SH-SY5Y (cell line): ENCODE measurements around the gene PSEN2.

ENCODE experiments used
- GATA2 ChIP-seq: IDR thresholded peaks from 2 replicates; pipeline ENCODE4 v1.6.1; 2011; ENCODE audit warnings: mild to moderate bottlenecking, low read depth, low read length
- GATA3 ChIP-seq: IDR thresholded peaks from 2 replicates; pipeline ENCODE4 v1.6.1; 2011; ENCODE audit warnings: low read depth, mild to moderate bottlenecking, low read length, moderate library complexity

DNA sequence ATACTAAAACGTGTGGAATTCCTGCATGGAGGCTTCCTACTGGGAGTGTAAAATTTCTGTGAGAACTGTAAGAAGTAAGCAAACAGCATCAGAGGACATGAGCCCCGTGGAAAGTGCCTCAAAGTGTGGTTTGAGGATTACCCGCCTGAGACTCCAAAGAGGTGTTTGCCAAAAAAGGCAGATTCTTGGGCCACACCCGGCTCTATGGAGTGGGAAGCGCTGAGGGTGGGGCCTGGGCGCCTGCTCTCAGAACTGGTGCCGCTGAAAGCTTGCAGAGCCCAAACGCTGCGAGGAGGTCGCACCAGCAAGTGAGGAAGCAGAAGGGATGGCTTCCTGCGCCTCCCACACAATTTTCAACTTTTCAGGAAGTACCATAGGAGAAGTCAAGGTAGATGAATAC lies 43.0 kb upstream of the PSEN2 start:
- TF ChIP-seq GATA3 (no peak), GATA2 (no peak)
